Ramos (cell line): ENCODE measurements around the gene PARD3.

Source experiments
- in situ Hi-C: fragments of 300-500 bp; cut with MboI; formaldehyde crosslinking; loops from one replicate; pipeline ENCODE4 v1.14.3; 2022; ENCODE audit warnings: low sequenced_read_pairs; ENCODE audit not compliant: unreplicated experiment

PARD3 gene

GRCh38 chr10:34535872-34536271 is 279.2 kb downstream of the PARD3 start:
- in situ Hi-C loops = no loop called here

GRCh38 chr10:34530778-34531177 is 284.3 kb downstream of the PARD3 start:
- in situ Hi-C loops = no loop called here

- in situ Hi-C loops = no loop called here
These were observed 286.8 kb downstream of the PARD3 start for GRCh38 chr10:34528320-34528719.

- in situ Hi-C loops = no loop called here
These were observed 288.1 kb downstream of the PARD3 start for GRCh38 chr10:34526758-34527730.

GRCh38 chr10:34526186-34526585 is 288.9 kb downstream of the PARD3 start:
- in situ Hi-C loops = no loop called here

- in situ Hi-C loops = no loop called here
These were observed 290.6 kb downstream of the PARD3 start for GRCh38 chr10:34524369-34525091.

- in situ Hi-C loops = no loop called here
These were observed 291.9 kb downstream of the PARD3 start for GRCh38 chr10:34523017-34523767.

GRCh38 chr10:34522546-34522945 is 292.6 kb downstream of the PARD3 start:
- in situ Hi-C loops = no loop called here

GRCh38 chr10:34520510-34520909 is 294.6 kb downstream of the PARD3 start:
- in situ Hi-C loops = no loop called here

- in situ Hi-C loops = no loop called here
These were observed 295.0 kb downstream of the PARD3 start for GRCh38 chr10:34520084-34520483.

GRCh38 chr10:34514290-34514689 is 300.8 kb downstream of the PARD3 start:
- in situ Hi-C loops = no loop called here

- in situ Hi-C loops = no loop called here
These were observed 301.5 kb downstream of the PARD3 start for GRCh38 chr10:34513636-34514035.

- in situ Hi-C loops = no loop called here
These were observed 307.9 kb downstream of the PARD3 start for GRCh38 chr10:34507217-34507616.

GRCh38 chr10:34506786-34507185 is 308.3 kb downstream of the PARD3 start:
- in situ Hi-C loops = no loop called here

GRCh38 chr10:34505338-34505737 is 309.8 kb downstream of the PARD3 start:
- in situ Hi-C loops = no loop called here

- in situ Hi-C loops = no loop called here
These were observed 310.6 kb downstream of the PARD3 start for GRCh38 chr10:34504534-34504933.

- in situ Hi-C loops = no loop called here
These were observed 311.4 kb downstream of the PARD3 start for GRCh38 chr10:34503704-34504103.

GRCh38 chr10:34499612-34500279 is 315.4 kb downstream of the PARD3 start:
- in situ Hi-C loops = no loop called here

GRCh38 chr10:34498821-34499220 is 316.3 kb downstream of the PARD3 start:
- in situ Hi-C loops = no loop called here

- in situ Hi-C loops = no loop called here
These were observed 319.2 kb downstream of the PARD3 start for GRCh38 chr10:34495938-34496337.
